ENCODE measurements around the gene FFAR4. TPM values are rescaled to one million over a fixed set of nuclear protein-coding genes. Genes with fewer than 3 reads are reported as not detected.

Gene FFAR4
- total and polyA plus RNA-seq, 4 donors = 0.14 to 0.28 (median 0.19) TPM

- WGBS = 88% methylated on average over 15 of the region's 15 CpGs
- TF ChIP-seq, protein P1, sequence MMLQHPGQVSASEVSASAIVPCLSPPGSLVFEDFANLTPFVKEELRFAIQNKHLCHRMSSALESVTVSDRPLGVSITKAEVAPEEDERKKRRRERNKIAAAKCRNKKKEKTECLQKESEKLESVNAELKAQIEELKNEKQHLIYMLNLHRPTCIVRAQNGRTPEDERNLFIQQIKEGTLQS (IDR thresholded peaks at IDR 0.05) = no peak
- TF ChIP-seq FOXA1 (IDR thresholded peaks at IDR 0.05) = no peak
- no peak for TF ChIP-seq RXRA (IDR thresholded peaks at IDR 0.05)
- TF ChIP-seq SP1 (IDR thresholded peaks at IDR 0.05) = no peak
- no peak for TF ChIP-seq HNF4G (IDR thresholded peaks at IDR 0.05)
- TF ChIP-seq, protein P2, sequence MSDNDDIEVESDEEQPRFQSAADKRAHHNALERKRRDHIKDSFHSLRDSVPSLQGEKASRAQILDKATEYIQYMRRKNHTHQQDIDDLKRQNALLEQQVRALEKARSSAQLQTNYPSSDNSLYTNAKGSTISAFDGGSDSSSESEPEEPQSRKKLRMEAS (IDR thresholded peaks at IDR 0.05) = no peak
- TF ChIP-seq TAF1 (conservative IDR thresholded peaks at IDR 0.05) = no peak
- TF ChIP-seq FOXA2 (IDR thresholded peaks at IDR 0.05) = no peak
- TF ChIP-seq YY1 (IDR thresholded peaks at IDR 0.05) = no peak
- TF ChIP-seq REST (IDR thresholded peaks at IDR 0.05) = no peak
- no peak for TF ChIP-seq EGR1 (IDR thresholded peaks at IDR 0.05; ENCODE audit: low read depth in 2 of 2)
- no peak for TF ChIP-seq HNF4A (conservative IDR thresholded peaks at IDR 0.05)
- TF ChIP-seq RAD21 (IDR thresholded peaks at IDR 0.05) = no peak
- no peak for TF ChIP-seq JUND (IDR thresholded peaks at IDR 0.05)
- TF ChIP-seq, protein P3, sequence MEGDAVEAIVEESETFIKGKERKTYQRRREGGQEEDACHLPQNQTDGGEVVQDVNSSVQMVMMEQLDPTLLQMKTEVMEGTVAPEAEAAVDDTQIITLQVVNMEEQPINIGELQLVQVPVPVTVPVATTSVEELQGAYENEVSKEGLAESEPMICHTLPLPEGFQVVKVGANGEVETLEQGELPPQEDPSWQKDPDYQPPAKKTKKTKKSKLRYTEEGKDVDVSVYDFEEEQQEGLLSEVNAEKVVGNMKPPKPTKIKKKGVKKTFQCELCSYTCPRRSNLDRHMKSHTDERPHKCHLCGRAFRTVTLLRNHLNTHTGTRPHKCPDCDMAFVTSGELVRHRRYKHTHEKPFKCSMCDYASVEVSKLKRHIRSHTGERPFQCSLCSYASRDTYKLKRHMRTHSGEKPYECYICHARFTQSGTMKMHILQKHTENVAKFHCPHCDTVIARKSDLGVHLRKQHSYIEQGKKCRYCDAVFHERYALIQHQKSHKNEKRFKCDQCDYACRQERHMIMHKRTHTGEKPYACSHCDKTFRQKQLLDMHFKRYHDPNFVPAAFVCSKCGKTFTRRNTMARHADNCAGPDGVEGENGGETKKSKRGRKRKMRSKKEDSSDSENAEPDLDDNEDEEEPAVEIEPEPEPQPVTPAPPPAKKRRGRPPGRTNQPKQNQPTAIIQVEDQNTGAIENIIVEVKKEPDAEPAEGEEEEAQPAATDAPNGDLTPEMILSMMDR (IDR thresholded peaks at IDR 0.05; ENCODE audit: low read depth, low read length, missing input control) = no peak
- no peak for TF ChIP-seq NR2F2 (IDR thresholded peaks at IDR 0.05)
- no peak overlapping the region for H3K4me3 ChIP-seq (ENCODE audit: low read depth in 1 of 3, low read length in 3 of 3)
- H3K9ac ChIP-seq (ENCODE audit: low read depth in 1 of 2, low read length in 2 of 2) = no peak overlapping the region
- DNase-seq (ENCODE audit: low spot score) = no peak
- no peaks in the 10 kb centered on the region for H3K36me3 ChIP-seq (ENCODE audit: control insufficient read depth in 4 of 4, insufficient read depth in 3 of 4, low read depth in 1 of 4, low read length in 3 of 4)
- no peaks in the 10 kb centered on the region for H3K4me1 ChIP-seq (ENCODE audit: control insufficient read depth in 4 of 4, insufficient read depth in 4 of 4, low read length in 3 of 4)
- no peaks in the 10 kb centered on the region for H3K9me3 ChIP-seq (ENCODE audit: control insufficient read depth in 4 of 4, low read length in 3 of 4)
- no peak overlapping the region for H3K27ac ChIP-seq (ENCODE audit: low read depth in 1 of 2, low read length in 2 of 2)
- no peaks in the 10 kb centered on the region for H3K27me3 ChIP-seq (ENCODE audit: control insufficient read depth in 4 of 4, insufficient read depth in 4 of 4, low read length in 3 of 4)
These were observed 64.4 kb downstream of the FFAR4 start for GRCh38 chr10:93630625-93631557.

Other genes starting within 250 kb of the FFAR4 start
- gene MYOF, start 84.3 kb upstream of the FFAR4 start, total RNA-seq = 1 to 10 TPM; 4.0 to 5.7 TPM
- 1 to 10 TPM in 1 of 2 donors, under 1 TPM in 1; 0.89 to 2.5 TPM for gene MYOF, start 84.3 kb upstream of the FFAR4 start, polyA plus RNA-seq
- 1 to 10 TPM in 1 of 2 donors, under 1 TPM in 1; under 0.01 to 4.1 TPM for gene CEP55, start 70.1 kb upstream of the FFAR4 start, total RNA-seq
- under 1 TPM; 0.10 to 0.82 TPM for gene CEP55, start 70.1 kb upstream of the FFAR4 start, polyA plus RNA-seq
- gene RBP4, start 34.6 kb downstream of the FFAR4 start, total RNA-seq = 1,000 to 10,000 TPM; 1,174 to 2,873 TPM
- gene RBP4, start 34.6 kb downstream of the FFAR4 start, polyA plus RNA-seq = over 10,000 TPM in 1 of 2 donors, 1,000 to 10,000 TPM in 1; 5,034 to 10,329 TPM
- gene PDE6C, start 45.9 kb downstream of the FFAR4 start, total RNA-seq = not detected
- gene PDE6C, start 45.9 kb downstream of the FFAR4 start, polyA plus RNA-seq = not detected
- 1 to 10 TPM; 4.8 to 6.9 TPM for gene FRA10AC1, start 135.9 kb downstream of the FFAR4 start, total RNA-seq
- gene FRA10AC1, start 135.9 kb downstream of the FFAR4 start, polyA plus RNA-seq = 10 to 100 TPM in 1 of 2 donors, 1 to 10 TPM in 1; 2.5 to 19.2 TPM
- 1 to 10 TPM in 1 of 2 donors, not detected in 1; 1.2 TPM for gene LGI1, start 191.3 kb downstream of the FFAR4 start, total RNA-seq
- 1 to 10 TPM in 1 of 2 donors, under 1 TPM in 1; 0.28 to 1.1 TPM for gene LGI1, start 191.3 kb downstream of the FFAR4 start, polyA plus RNA-seq

All from liver (tissue), 9 donors.